ENCODE data around the gene EFCAB8.

Gene EFCAB8

GRCh38 chr20:32991383-32991782, 132.7 kb downstream of the EFCAB8 start:
- DNase-seq: no peak

GRCh38 chr20:32991792-32992641, 133.3 kb downstream of the EFCAB8 start:
- DNase-seq: no peak

- no peak for DNase-seq
Measured at GRCh38 chr20:32993496-32994050, 134.8 kb downstream of the EFCAB8 start.

- DNase-seq: no peak
Measured at GRCh38 chr20:32995802-32996201, 137.1 kb downstream of the EFCAB8 start.

GRCh38 chr20:32997431-32997830, 138.7 kb downstream of the EFCAB8 start:
- no peak for DNase-seq

- no peak for DNase-seq
Measured at GRCh38 chr20:32999603-33000250, 141.0 kb downstream of the EFCAB8 start.

GRCh38 chr20:33000802-33001466, 142.2 kb downstream of the EFCAB8 start:
- DNase-seq: no peak

GRCh38 chr20:33002087-33002808, 143.5 kb downstream of the EFCAB8 start:
- no peak for DNase-seq

GRCh38 chr20:33004141-33004751, 145.5 kb downstream of the EFCAB8 start, which contains the start of gene SUN5:
Gene SUN5, minus strand, starts transcription at chr20:33004433. Its CDS starts 93 bp downstream, at chr20:33004340.
- no peak for DNase-seq

- peak; percentile 34 for DNase-seq
Measured at GRCh38 chr20:33005132-33005566, 146.4 kb downstream of the EFCAB8 start.

- no peak for DNase-seq
Measured at GRCh38 chr20:33005908-33006775, 147.4 kb downstream of the EFCAB8 start.

- no peak for DNase-seq
Measured at GRCh38 chr20:33006776-33007375, 148.2 kb downstream of the EFCAB8 start.

GRCh38 chr20:33007376-33008335, 148.9 kb downstream of the EFCAB8 start, which contains the start of gene BPIFB2:
Gene BPIFB2, plus strand, starts transcription at chr20:33007704. Its CDS starts 871 bp downstream, at chr20:33008575.
- DNase-seq: no peak

- DNase-seq: no peak
Measured at GRCh38 chr20:33008336-33009213, 149.9 kb downstream of the EFCAB8 start.

GRCh38 chr20:33009214-33010132, 150.8 kb downstream of the EFCAB8 start:
- no peak for DNase-seq

GRCh38 chr20:33010133-33010504, 151.4 kb downstream of the EFCAB8 start:
- DNase-seq: no peak

Data from CD4-positive, alpha-beta T cell treated with Interleukin-4 for 4 hours (primary cell).